Activated CD8-positive, alpha-beta memory T cell treated with anti-CD3 and anti-CD28 coated beads, Interleukin-2, amount 50 U/mL, for 1 hour (primary cell): ENCODE results near the gene SLC24A2.

Source experiments
- DNase-seq: peaks from one replicate; pipeline ENCODE4 v3.0.0-alpha.2; 2020; ENCODE audit errors: extremely low read depth

The SLC24A2 gene

DNA sequence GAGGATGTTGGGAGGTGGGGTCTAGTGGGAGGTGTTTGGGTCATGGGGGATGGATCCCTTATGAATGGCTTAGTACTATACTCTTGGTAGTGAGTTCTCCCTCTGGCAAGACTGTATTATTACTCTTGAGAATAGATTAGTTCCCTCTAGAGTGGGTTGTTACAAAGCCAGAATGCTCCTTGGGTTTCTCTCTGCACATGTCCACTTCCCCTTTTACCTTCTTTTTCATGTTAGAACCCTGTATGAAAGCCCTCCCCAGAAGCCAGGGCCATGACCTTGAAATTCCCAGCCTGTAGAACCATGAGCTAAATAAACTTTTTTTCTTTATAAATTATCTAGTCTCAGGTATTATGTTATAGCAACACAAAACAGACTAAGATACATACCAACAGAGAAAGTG is 31.1 kb downstream of the SLC24A2 start:
- no peak for DNase-seq

- DNase-seq: no peak
Measured at GRCh38 chr9:19754921-19755320, 33.9 kb downstream of the SLC24A2 start.

DNA sequence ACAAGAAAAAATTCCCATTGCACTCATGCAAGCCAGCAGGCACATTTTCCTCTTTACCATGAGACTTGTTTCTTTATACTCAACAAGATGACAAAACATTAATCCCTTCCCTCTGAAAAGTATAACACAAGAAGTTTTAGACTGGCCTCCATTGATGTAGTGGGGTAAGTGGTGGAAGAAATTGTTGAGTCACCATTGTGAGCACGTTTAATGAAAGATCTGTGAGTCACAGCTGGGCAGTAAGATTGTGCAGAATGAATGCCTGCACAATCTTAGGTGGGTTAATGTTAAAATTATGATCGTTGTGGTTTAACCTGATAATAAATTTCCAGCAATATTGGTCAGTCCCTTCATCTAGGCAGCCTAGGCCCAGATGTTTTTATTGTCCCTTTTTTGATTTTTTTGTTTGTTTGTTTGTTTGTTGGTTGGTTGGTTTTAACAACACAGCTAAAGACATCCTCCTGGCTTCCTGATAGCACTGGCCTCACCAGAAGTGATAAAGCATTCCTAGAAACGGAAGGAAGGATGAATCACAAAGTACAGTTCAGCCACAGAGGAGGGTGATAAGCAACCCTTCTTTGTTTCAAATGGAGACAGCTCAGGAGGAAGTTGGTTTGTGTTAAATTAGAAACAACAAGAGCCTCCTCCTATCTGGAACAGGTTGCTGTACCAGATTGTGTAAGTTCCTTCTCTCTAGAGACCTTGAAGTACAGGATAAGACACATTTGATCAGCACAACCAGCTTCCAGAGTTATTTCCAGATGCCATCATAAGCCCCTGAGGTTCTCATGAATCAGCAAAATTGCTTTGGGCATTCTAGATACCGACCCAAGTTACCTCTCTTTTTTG is 40.3 kb downstream of the SLC24A2 start:
- no peak for DNase-seq

GRCh38 chr9:19746223-19746622 is 42.6 kb downstream of the SLC24A2 start:
- no peak for DNase-seq

DNA sequence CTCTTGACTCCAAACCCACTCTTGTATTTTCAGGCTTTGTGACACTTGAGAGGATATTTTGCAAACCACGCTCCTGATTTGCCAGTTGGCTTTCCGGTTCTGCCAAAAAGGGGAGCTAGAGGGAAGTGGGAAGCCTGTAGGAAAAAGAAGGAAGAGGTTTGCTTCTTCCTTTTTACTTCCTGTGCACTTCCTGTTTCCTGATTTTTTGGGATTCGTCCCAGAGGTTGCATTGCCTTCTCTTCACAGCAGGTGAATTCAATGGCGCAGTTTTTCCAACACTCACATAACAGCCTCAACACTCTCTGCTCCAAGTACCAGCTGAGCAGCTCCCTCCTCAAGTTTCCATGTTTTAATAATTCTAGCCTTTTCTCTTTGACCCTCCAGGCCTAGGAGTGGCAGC is 47.7 kb downstream of the SLC24A2 start:
- DNase-seq: no peak
